ENCODE measurements around the gene DCXR.

Gene DCXR

GRCh38 chr17:82029391-82029790 lies 8.1 kb downstream of the DCXR start:
- Histone ChIP-seq H3K79me2 (ENCODE audit: insufficient read depth, low read length) (no peaks in the 10 kb centered on the region), H2AFZ (ENCODE audit: low read length) (no peak overlapping the region), H3K9me2 (ENCODE audit: low read depth, low read length) (no peaks in the 10 kb centered on the region), H3K9me3 (ENCODE audit: low read length) (no peaks in the 10 kb centered on the region), H3K27me3 (ENCODE audit: insufficient read depth, low read length) (no peaks in the 10 kb centered on the region), H4K20me1 (ENCODE audit: insufficient read depth, low read length) (no peaks in the 10 kb centered on the region), H3K27ac (ENCODE audit: low read depth, low read length, poor library complexity, severe bottlenecking) (no peak overlapping the region), H3F3A (ENCODE audit: insufficient read depth, low read length) (no peaks in the 10 kb centered on the region), H3K4me2 (ENCODE audit: low read length) (no peak overlapping the region), H3K9ac (ENCODE audit: low read length) (no peak overlapping the region), H3K4me1 (ENCODE audit: insufficient read depth, low read length, severe bottlenecking) (peaks cover 21% of the 10 kb centered on the region), H3K4me3 (ENCODE audit: low read depth, low read length, poor library complexity, severe bottlenecking) (no peak overlapping the region), H3K36me3 (ENCODE audit: insufficient read depth, low read length) (peaks cover 4% of the 10 kb centered on the region; the same call in 1 of the 2 replicates)
- TF ChIP-seq EZH2 (IDR thresholded peaks at IDR 0.05; ENCODE audit: borderline replicate concordance, low read length) (no peak), CTCF (IDR thresholded peaks at IDR 0.05; ENCODE audit: low read length) (no peak)

GRCh38 chr17:82028966-82029365 lies 8.5 kb downstream of the DCXR start:
- Histone ChIP-seq H2AFZ (ENCODE audit: low read length) (no peak overlapping the region), H3K9me3 (ENCODE audit: low read length) (no peaks in the 10 kb centered on the region), H3K9me2 (ENCODE audit: low read depth, low read length) (no peaks in the 10 kb centered on the region), H3F3A (ENCODE audit: insufficient read depth, low read length) (no peaks in the 10 kb centered on the region), H3K4me3 (ENCODE audit: low read depth, low read length, poor library complexity, severe bottlenecking) (no peak overlapping the region), H3K4me1 (ENCODE audit: insufficient read depth, low read length, severe bottlenecking) (peaks cover 25% of the 10 kb centered on the region), H4K20me1 (ENCODE audit: insufficient read depth, low read length) (no peaks in the 10 kb centered on the region), H3K4me2 (ENCODE audit: low read length) (no peak overlapping the region), H3K27me3 (ENCODE audit: insufficient read depth, low read length) (no peaks in the 10 kb centered on the region), H3K9ac (ENCODE audit: low read length) (no peak overlapping the region), H3K79me2 (ENCODE audit: insufficient read depth, low read length) (no peaks in the 10 kb centered on the region), H3K36me3 (ENCODE audit: insufficient read depth, low read length) (peaks cover 4% of the 10 kb centered on the region; the same call in 1 of the 2 replicates), H3K27ac (ENCODE audit: low read depth, low read length, poor library complexity, severe bottlenecking) (no peak overlapping the region)
- no peak for TF ChIP-seq CTCF (IDR thresholded peaks at IDR 0.05; ENCODE audit: low read length)
- no peak for TF ChIP-seq EZH2 (IDR thresholded peaks at IDR 0.05; ENCODE audit: borderline replicate concordance, low read length)

- H2AFZ ChIP-seq (ENCODE audit: low read length), result no peak overlapping the region
- no peak overlapping the region for H3K9ac ChIP-seq (ENCODE audit: low read length)
- no peaks in the 10 kb centered on the region for H4K20me1 ChIP-seq (ENCODE audit: insufficient read depth, low read length)
- H3K36me3 ChIP-seq (ENCODE audit: insufficient read depth, low read length), result peaks cover 4% of the 10 kb centered on the region; the same call in 1 of the 2 replicates
- H3K9me2 ChIP-seq (ENCODE audit: low read depth, low read length), result no peaks in the 10 kb centered on the region
- H3K4me1 ChIP-seq (ENCODE audit: insufficient read depth, low read length, severe bottlenecking), result peaks cover 29% of the 10 kb centered on the region
- no peaks in the 10 kb centered on the region for H3K9me3 ChIP-seq (ENCODE audit: low read length)
- no peak for TF ChIP-seq EZH2 (IDR thresholded peaks at IDR 0.05; ENCODE audit: borderline replicate concordance, low read length)
- TF ChIP-seq CTCF (IDR thresholded peaks at IDR 0.05; ENCODE audit: low read length), result no peak
- H3K4me2 ChIP-seq (ENCODE audit: low read length), result no peak overlapping the region
- no peak overlapping the region for H3K27ac ChIP-seq (ENCODE audit: low read depth, low read length, poor library complexity, severe bottlenecking)
- no peak overlapping the region for H3K4me3 ChIP-seq (ENCODE audit: low read depth, low read length, poor library complexity, severe bottlenecking)
- H3K79me2 ChIP-seq (ENCODE audit: insufficient read depth, low read length), result no peaks in the 10 kb centered on the region
- no peaks in the 10 kb centered on the region for H3K27me3 ChIP-seq (ENCODE audit: insufficient read depth, low read length)
- no peaks in the 10 kb centered on the region for H3F3A ChIP-seq (ENCODE audit: insufficient read depth, low read length)
Measured at GRCh38 chr17:82028246-82028645, 9.3 kb downstream of the DCXR start.

All from OCI-LY1 (cell line).